ENCODE measurements around the gene MCTP1.

DNA sequence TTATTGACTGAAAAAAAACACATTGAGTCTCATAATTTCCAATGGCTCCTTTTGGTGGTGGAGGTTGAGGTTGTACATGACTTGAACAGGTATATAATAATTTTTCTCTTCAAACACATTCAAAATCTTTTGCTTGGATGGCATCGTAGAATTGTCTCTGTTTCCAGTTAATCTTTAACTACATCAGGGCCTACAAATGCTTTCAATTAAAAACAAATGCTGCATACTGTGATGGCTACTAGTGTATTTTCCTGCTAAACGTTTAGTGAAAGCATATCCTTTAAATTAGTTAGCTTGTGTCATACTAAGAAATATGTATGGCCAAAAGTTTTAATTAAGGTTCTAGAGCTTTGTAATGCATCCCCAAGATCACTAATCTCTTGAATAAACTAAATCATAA is 352.6 kb downstream of the MCTP1 start:
- TF ChIP-seq POLR2A (IDR thresholded peaks at IDR 0.05), result no peak
- TF ChIP-seq, protein P1, sequence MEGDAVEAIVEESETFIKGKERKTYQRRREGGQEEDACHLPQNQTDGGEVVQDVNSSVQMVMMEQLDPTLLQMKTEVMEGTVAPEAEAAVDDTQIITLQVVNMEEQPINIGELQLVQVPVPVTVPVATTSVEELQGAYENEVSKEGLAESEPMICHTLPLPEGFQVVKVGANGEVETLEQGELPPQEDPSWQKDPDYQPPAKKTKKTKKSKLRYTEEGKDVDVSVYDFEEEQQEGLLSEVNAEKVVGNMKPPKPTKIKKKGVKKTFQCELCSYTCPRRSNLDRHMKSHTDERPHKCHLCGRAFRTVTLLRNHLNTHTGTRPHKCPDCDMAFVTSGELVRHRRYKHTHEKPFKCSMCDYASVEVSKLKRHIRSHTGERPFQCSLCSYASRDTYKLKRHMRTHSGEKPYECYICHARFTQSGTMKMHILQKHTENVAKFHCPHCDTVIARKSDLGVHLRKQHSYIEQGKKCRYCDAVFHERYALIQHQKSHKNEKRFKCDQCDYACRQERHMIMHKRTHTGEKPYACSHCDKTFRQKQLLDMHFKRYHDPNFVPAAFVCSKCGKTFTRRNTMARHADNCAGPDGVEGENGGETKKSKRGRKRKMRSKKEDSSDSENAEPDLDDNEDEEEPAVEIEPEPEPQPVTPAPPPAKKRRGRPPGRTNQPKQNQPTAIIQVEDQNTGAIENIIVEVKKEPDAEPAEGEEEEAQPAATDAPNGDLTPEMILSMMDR (IDR thresholded peaks at IDR 0.05), result no peak

Data from vagina (tissue), 2 donors.